Measurements from ENCODE around the gene IFRD2.

IFRD2 gene

GRCh38 chr3:50327129-50327528 lies 34.9 kb upstream of the IFRD2 start:
- Histone ChIP-seq H3K36me3 (peaks cover 39 to 66% (median 50%) of the 10 kb centered on the region in 11 experiments), H3K27me3 (no peaks in the 10 kb centered on the region), H3K4me2 (peak overlapping the region; percentile 93 to 100 (median 98)), H3K9me3 (replicated peaks in 1 of 11) (no peaks in the 10 kb centered on the region), H3K4me3 (peak overlapping the region; percentile 88 to 99 (median 92)), H3K9ac (peak overlapping the region; percentile 82 to 95 (median 90)), H3K4me1 (peaks cover 41 to 77% (median 60%) of the 10 kb centered on the region in 10 experiments), H4K20me1 (peaks cover 28 to 60% (median 40%) of the 10 kb centered on the region in 11 experiments), H3K27ac (peak overlapping the region; percentile 67 to 86 (median 81); a peak in 20 of 22 replicates)
- TF ChIP-seq Cebpa-rat (IDR thresholded peaks at IDR 0.05) = no peak

GRCh38 chr3:50326182-50326541 lies 33.9 kb upstream of the IFRD2 start:
- H3K27ac ChIP-seq = no peak overlapping the region
- H3K9ac ChIP-seq = peak overlapping the region in 10 of 11 experiments; percentile 21 to 93 (median 86); a peak in 11 of 22 replicates
- no peaks in the 10 kb centered on the region for H3K9me3 ChIP-seq (replicated peaks in 1 of 11)
- peak overlapping the region in 6 of 11 experiments; percentile 10 to 100 (median 98); a peak in 8 of 22 replicates for H3K4me2 ChIP-seq
- H4K20me1 ChIP-seq = peaks cover 18 to 50% (median 31%) of the 10 kb centered on the region in 11 experiments; a peak in 20 of 22 replicates
- no peak overlapping the region for H3K4me3 ChIP-seq
- no peaks in the 10 kb centered on the region for H3K27me3 ChIP-seq
- no peak for TF ChIP-seq Cebpa-rat (IDR thresholded peaks at IDR 0.05)
- H3K36me3 ChIP-seq = peaks cover 30 to 56% (median 41%) of the 10 kb centered on the region in 11 experiments
- peaks cover 46 to 81% (median 64%) of the 10 kb centered on the region in 10 experiments for H3K4me1 ChIP-seq

- no peak overlapping the region for H3K4me3 ChIP-seq
- H4K20me1 ChIP-seq = peaks cover 13 to 45% (median 26%) of the 10 kb centered on the region in 11 experiments; a peak in 20 of 22 replicates
- peaks cover 25 to 51% (median 35%) of the 10 kb centered on the region in 11 experiments for H3K36me3 ChIP-seq
- TF ChIP-seq Cebpa-rat (IDR thresholded peaks at IDR 0.05) = no peak
- H3K27ac ChIP-seq = no peak overlapping the region
- no peaks in the 10 kb centered on the region for H3K9me3 ChIP-seq (replicated peaks in 1 of 11)
- peak overlapping the region in 9 of 11 experiments; percentile 15 to 93 (median 85); a peak in 10 of 22 replicates for H3K9ac ChIP-seq
- peak overlapping the region in 5 of 11 experiments; percentile 10 to 98 (median 97); a peak in 7 of 22 replicates for H3K4me2 ChIP-seq
- peaks cover 46 to 81% (median 65%) of the 10 kb centered on the region in 10 experiments for H3K4me1 ChIP-seq
- H3K27me3 ChIP-seq = no peaks in the 10 kb centered on the region
These were observed 33.4 kb upstream of the IFRD2 start for GRCh38 chr3:50325497-50326181.

- Histone ChIP-seq H4K20me1 (peaks cover 7 to 45% (median 26%) of the 10 kb centered on the region in 11 experiments; a peak in 20 of 22 replicates), H3K4me3 (no peak overlapping the region), H3K36me3 (peaks cover 19 to 46% (median 30%) of the 10 kb centered on the region in 11 experiments), H3K27ac (no peak overlapping the region), H3K4me2 (peak overlapping the region in 3 of 11 experiments; percentile 97 to 98 (median 98); a peak in 4 of 22 replicates), H3K27me3 (no peaks in the 10 kb centered on the region), H3K4me1 (peaks cover 51 to 81% (median 68%) of the 10 kb centered on the region in 10 experiments), H3K9ac (peak overlapping the region in 6 of 11 experiments; percentile 15 to 93 (median 76); a peak in 4 of 22 replicates), H3K9me3 (replicated peaks in 1 of 11) (no peaks in the 10 kb centered on the region)
- TF ChIP-seq Cebpa-rat (IDR thresholded peaks at IDR 0.05) = no peak
These were observed 32.9 kb upstream of the IFRD2 start for GRCh38 chr3:50325113-50325480.

- no peak overlapping the region for H3K4me3 ChIP-seq
- H3K27ac ChIP-seq = peak overlapping the region in 3 of 11 experiments; percentile 31 to 52 (median 42); a peak in 2 of 22 replicates
- no peaks in the 10 kb centered on the region for H3K27me3 ChIP-seq
- peaks cover 56 to 82% (median 71%) of the 10 kb centered on the region in 10 experiments for H3K4me1 ChIP-seq
- peak overlapping the region in 10 of 11 experiments; percentile 3 to 99 (median 42); a peak in 6 of 22 replicates for H3K9ac ChIP-seq
- H4K20me1 ChIP-seq = peaks cover 3 to 45% (median 24%) of the 10 kb centered on the region in 11 experiments; a peak in 18 of 22 replicates
- TF ChIP-seq Cebpa-rat (IDR thresholded peaks at IDR 0.05) = no peak
- H3K4me2 ChIP-seq = peak overlapping the region in 7 of 11 experiments; percentile 90 to 98 (median 97); a peak in 13 of 22 replicates
- H3K36me3 ChIP-seq = peaks cover 13 to 45% (median 27%) of the 10 kb centered on the region in 11 experiments
- no peaks in the 10 kb centered on the region for H3K9me3 ChIP-seq (replicated peaks in 1 of 11)
These were observed 32.3 kb upstream of the IFRD2 start for GRCh38 chr3:50324351-50325112.

GRCh38 chr3:50323614-50324199 lies 31.5 kb upstream of the IFRD2 start:
- Histone ChIP-seq H3K4me1 (peaks cover 61 to 82% (median 73%) of the 10 kb centered on the region in 10 experiments), H4K20me1 (peaks cover 0 to 50% (median 25%) of the 10 kb centered on the region in 11 experiments; a peak in 16 of 22 replicates), H3K27ac (peak overlapping the region in 9 of 11 experiments; percentile 15 to 55 (median 43); a peak in 14 of 22 replicates), H3K4me2 (peak overlapping the region; percentile 90 to 99 (median 97); a peak in 21 of 22 replicates), H3K4me3 (0 out of 20 replicates have a peak overlapping the region, but pooled peaks of 1 of the 10 experiments have one; percentile 13), H3K27me3 (no peaks in the 10 kb centered on the region), H3K9ac (peak overlapping the region; percentile 3 to 99 (median 47); a peak in 20 of 22 replicates), H3K9me3 (replicated peaks in 1 of 11) (no peaks in the 10 kb centered on the region), H3K36me3 (peaks cover 7 to 45% (median 31%) of the 10 kb centered on the region in 11 experiments; a peak in 21 of 22 replicates)
- no peak for TF ChIP-seq Cebpa-rat (IDR thresholded peaks at IDR 0.05)

- H3K4me3 ChIP-seq = 0 out of 20 replicates have a peak overlapping the region, but pooled peaks of 1 of the 10 experiments have one; percentile 13
- H3K9ac ChIP-seq = peak overlapping the region; percentile 11 to 99 (median 58); a peak in 20 of 22 replicates
- H3K27ac ChIP-seq = peak overlapping the region in 9 of 11 experiments; percentile 15 to 99 (median 45); a peak in 14 of 22 replicates
These were observed 30.9 kb upstream of the IFRD2 start for GRCh38 chr3:50323092-50323600.

More at GRCh38 chr3:50323092-50323600, 30.9 kb upstream of the IFRD2 start:
- no peaks in the 10 kb centered on the region for H3K27me3 ChIP-seq
- no peaks in the 10 kb centered on the region for H3K9me3 ChIP-seq (replicated peaks in 1 of 11)
- H3K4me2 ChIP-seq = peak overlapping the region; percentile 90 to 99 (median 97); a peak in 21 of 22 replicates
- no peak for TF ChIP-seq Cebpa-rat (IDR thresholded peaks at IDR 0.05)
- H4K20me1 ChIP-seq = peaks cover 0 to 56% (median 28%) of the 10 kb centered on the region in 11 experiments; a peak in 17 of 22 replicates
- peaks cover 7 to 50% (median 37%) of the 10 kb centered on the region in 11 experiments; a peak in 21 of 22 replicates for H3K36me3 ChIP-seq
- H3K4me1 ChIP-seq = peaks cover 62 to 83% (median 76%) of the 10 kb centered on the region in 10 experiments
